Esophagus muscularis mucosa (tissue), 4 donors: Measurements from ENCODE around the gene TRIM8. TPM values are rescaled to one million over a fixed set of nuclear protein-coding genes. Genes with fewer than 3 reads are reported as not detected.

ENCODE experiments used
- DNase-seq: peaks from one replicate; pipeline ENCODE4 v3.0.0-alpha.2; 2017; ENCODE audit errors: extremely low spot score
- H3K27ac ChIP-seq, 4 donors: fragments of 200-600 bp; sonication (generic); replicated peaks in 1 of 4; 1 replicate in 3 of 4; 2 replicates in 1 of 4; pipeline ENCODE4 v1.5.1; 2016 to 2019; ENCODE audit warnings: mild to moderate bottlenecking in 1 of 4
- H3K27me3 ChIP-seq, 4 donors: fragments of 200-600 bp; sonication (generic); one replicate each; pipeline versions ENCODE4 v1.5.1 to v1.6.0; 2016 to 2019
- H3K36me3 ChIP-seq, 4 donors: fragments of 200-600 bp; sonication (generic); one replicate each; pipeline ENCODE4 v1.5.1; 2016 to 2019
- H3K4me1 ChIP-seq, 4 donors: fragments of 200-600 bp; sonication (generic); one replicate each; pipeline ENCODE4 v1.5.1; 2016 to 2019
- H3K4me3 ChIP-seq, 4 donors: fragments of 200-600 bp; sonication (generic); 1 replicate in 2 of 4; 2 replicates in 2 of 4; pipeline ENCODE4 v1.5.1; 2016 to 2019; ENCODE audit warnings: mild to moderate bottlenecking in 4 of 4, moderate library complexity in 1 of 4
- H3K9me3 ChIP-seq, 4 donors: fragments of 200-600 bp; sonication (generic); 1 replicate in 3 of 4; 2 replicates in 1 of 4; pipeline ENCODE4 v1.5.1; 2016 to 2019
- CTCF ChIP-seq, 3 experiments: fragments of 200-600 bp in 2 of 3; fragments of 450-650 bp in 1 of 3; sonication (generic) in 2 of 3; IDR thresholded peaks; one replicate each; pipeline ENCODE4 v1.5.1; 2017 to 2019; ENCODE audit warnings: antibody characterized with exemption in 3 of 3, mild to moderate bottlenecking in 2 of 3, moderate library complexity in 1 of 3
- EP300 ChIP-seq: sonication (generic); formaldehyde crosslinking; IDR thresholded peaks from one replicate; pipeline ENCODE4 v1.6.1; 2017; ENCODE audit warnings: antibody characterized with exemption
- POLR2A ChIP-seq: fragments of 450-650 bp; IDR thresholded peaks from one replicate; pipeline ENCODE4 v1.6.1; 2017; ENCODE audit warnings: antibody characterized with exemption, moderate library complexity, mild to moderate bottlenecking, low read depth
- POLR2AphosphoS5 ChIP-seq, 2 donors: sonication (generic); formaldehyde crosslinking; IDR thresholded peaks; one replicate each; pipeline ENCODE4 v1.6.1; 2017; ENCODE audit warnings: antibody characterized with exemption in 2 of 2
- WGBS: methylation state at CpG from one replicate; pipeline ENCODE4 v1.1.5; 2018; 5-methylcytosine and 5-hydroxymethylcytosine counted together
- intact Hi-C: fragments of 100-400 bp; cut with DNase I; formaldehyde crosslinking; loops from one replicate; pipeline ENCODE4 v1.15.1; 2023
- total RNA-seq, 4 donors: library from RNA; depleted of rRNA; stranded (reverse); fragments of >200 nt; gene quantifications; one replicate each; pipeline versions ENCODE4 v1.1.0 to v1.2.1, GENCODE V29; 2016

Gene TRIM8
- total RNA-seq, 4 donors from 2014 or later = 103 to 170 (median 159) TPM

GRCh38 chr10:102635377-102635776 is 8.9 kb upstream of the TRIM8 start:
- H3K4me1 ChIP-seq = peaks cover 23 to 44% (median 33%) of the 10 kb centered on the region in 4 donors
- H3K27me3 ChIP-seq = no peaks in the 10 kb centered on the region
- intact Hi-C loops = no loop called here
- TF ChIP-seq POLR2A (no peak), EP300 (no peak), CTCF (IDR thresholded peaks at IDR 0.05) (no peak), POLR2AphosphoS5 (IDR thresholded peaks at IDR 0.05) (no peak)
- 62% methylated on average over 4 of the region's 4 CpGs for WGBS
- H3K36me3 ChIP-seq = peaks cover 0 to 12% (median 7%) of the 10 kb centered on the region in 4 donors
- no peak overlapping the region for H3K4me3 ChIP-seq
- H3K27ac ChIP-seq = no peak overlapping the region
- DNase-seq = no peak
- H3K9me3 ChIP-seq = no peaks in the 10 kb centered on the region

GRCh38 chr10:102639537-102639936 is 4.7 kb upstream of the TRIM8 start:
- intact Hi-C loops = no loop called here
- H3K4me1 ChIP-seq = peaks cover 5 to 13% (median 9%) of the 10 kb centered on the region in 4 donors
- H3K4me3 ChIP-seq = no peak overlapping the region
- 38% methylated on average over 2 of the region's 2 CpGs for WGBS
- no peaks in the 10 kb centered on the region for H3K27me3 ChIP-seq
- H3K36me3 ChIP-seq = no peaks in the 10 kb centered on the region
- no peaks in the 10 kb centered on the region for H3K9me3 ChIP-seq
- no peak overlapping the region for H3K27ac ChIP-seq
- DNase-seq = no peak
- TF ChIP-seq POLR2AphosphoS5 (IDR thresholded peaks at IDR 0.05) (no peak), EP300 (no peak), CTCF (IDR thresholded peaks at IDR 0.05) (no peak), POLR2A (no peak)

- DNase-seq = no peak
- Histone ChIP-seq H3K4me3 (peak overlapping the region; percentile 76 to 97 (median 88)), H3K4me1 (peaks cover 5 to 19% (median 14%) of the 10 kb centered on the region in 4 donors), H3K27me3 (no peaks in the 10 kb centered on the region), H3K9me3 (no peaks in the 10 kb centered on the region), H3K36me3 (no peaks in the 10 kb centered on the region), H3K27ac (peak overlapping the region; percentile 99 to 100 (median 100))
- intact Hi-C loops = loop anchor here (5.0 kb wide), 1 partner anchor 139 kb away; the partner anchor contains the start of genes ACTR1A and SUFU
- TF ChIP-seq EP300 (no peak), POLR2AphosphoS5 (IDR thresholded peaks at IDR 0.05) (no peak), POLR2A (no peak), CTCF (IDR thresholded peaks at IDR 0.05) (no peak)
- WGBS = 27% methylated on average over 7 of the region's 7 CpGs
Measured at GRCh38 chr10:102641402-102641801, 2.9 kb upstream of the TRIM8 start.

- TF ChIP-seq POLR2A = peak; percentile 87
- TF ChIP-seq CTCF (IDR thresholded peaks at IDR 0.05) = no peak
- TF ChIP-seq POLR2AphosphoS5 (IDR thresholded peaks at IDR 0.05) = peak; percentile 88 to 95
- TF ChIP-seq EP300 = no peak
- intact Hi-C loops = loop anchor here (5.0 kb wide), 1 partner anchor 140 kb away; the partner anchor contains the start of genes ACTR1A and SUFU
- Histone ChIP-seq H3K27ac (peak overlapping the region; percentile 99 to 100 (median 100)), H3K9me3 (no peaks in the 10 kb centered on the region), H3K4me3 (peak overlapping the region; percentile 76 to 97 (median 88)), H3K36me3 (no peaks in the 10 kb centered on the region), H3K4me1 (peaks cover 10 to 26% (median 21%) of the 10 kb centered on the region in 4 donors), H3K27me3 (no peaks in the 10 kb centered on the region)
- 0% methylated on average over 13 of the region's 77 CpGs for WGBS
- peak; percentile 100 for DNase-seq
Measured at GRCh38 chr10:102641880-102642735, 2.2 kb upstream of the TRIM8 start.
